HCT116 (cell line): Measurements from ENCODE around the gene CAP1. TPM values are rescaled to one million over a fixed set of nuclear protein-coding genes. Genes with fewer than 3 reads are reported as not detected.

Source experiments
- ATAC-seq: fragments of 200-7000 bp; cut with Tn5 transposase; 2 replicates; pipeline ENCODE4 v1.9.1; 2020; ENCODE audit warnings: mild to moderate bottlenecking, moderate library complexity
- BruUV-seq: library from RNA; stranded (reverse); fragments of 400-500 nt; replicated peaks from 2 replicates; lab custom pipeline; 2021; lab: Mats Ljungman, UMichigan
- CTCF ChIA-PET: fragments of 300-600 bp; sonication (Branson Sonifier 250); formaldehyde crosslinking; loops from one replicate; lab custom pipeline; 2021; ENCODE audit warnings: antibody characterized with exemption; lab: Charles Lee
- POLR2A ChIA-PET: fragments of 300-600, 350-600 bp; sonication (Branson Sonifier 250); formaldehyde crosslinking; loops from one replicate; lab custom pipeline; 2021; ENCODE audit warnings: antibody characterized with exemption; lab: Charles Lee
- RAD21 ChIA-PET, 2 experiments: fragments of 300-600 bp; sonication (Branson Sonifier 250); formaldehyde crosslinking; loops; one replicate each; lab custom pipeline; 2023; ENCODE audit warnings: low total read pairs in 2 of 2; ENCODE audit not compliant: uncharacterized antibody in 2 of 2, unreplicated experiment in 2 of 2, low non-redundant PET in 1 of 2; lab: Charles Lee
- DNase-seq: peaks from one replicate; pipeline ENCODE4 v3.0.0-alpha.2; 2010; ENCODE audit warnings: low read depth, low spot score
- H2AFZ ChIP-seq: fragments of 200-600 bp; shearing (Covaris generic), sonication (generic); 2 replicates; pipeline ENCODE4 v1.6.1; 2017; ENCODE audit warnings: low read depth, mixed run types, mixed read lengths, antibody characterized with exemption, low read length; ENCODE audit not compliant: poor library complexity, severe bottlenecking
- H3K27ac ChIP-seq: 2 replicates; pipeline ENCODE4 v1.5.1; 2012; ENCODE audit warnings: low read depth, low read length
- H3K27me3 ChIP-seq: fragments of 200-600 bp; sonication (generic); 2 replicates; pipeline ENCODE4 v1.6.1; 2016; ENCODE audit warnings: mixed run types, low read length, mixed read lengths; ENCODE audit not compliant: insufficient read depth
- H3K36me3 ChIP-seq, 2 experiments: fragments of 200-500 bp in 1 of 2; fragments of 200-600 bp in 1 of 2; sonication (Bioruptor generic) in 1 of 2; sonication (generic) in 1 of 2; 2 replicates each; pipeline versions ENCODE4 v1.5.1 to v1.6.1; 2014 to 2016; ENCODE audit warnings: low read length in 2 of 2, inconsistent platforms in 1 of 2, mixed read lengths in 1 of 2, mixed run types in 1 of 2; ENCODE audit not compliant: insufficient read depth in 2 of 2, control insufficient read depth in 1 of 2
- H3K4me1 ChIP-seq, 2 experiments: fragments of 200-600 bp in 1 of 2; sonication (generic) in 1 of 2; 2 replicates each; pipeline versions ENCODE4 v1.5.1 to v1.6.1; 2012 to 2017; ENCODE audit warnings: low read length in 2 of 2, inconsistent platforms in 1 of 2, mild to moderate bottlenecking in 1 of 2, mixed read lengths in 1 of 2, mixed run types in 1 of 2, moderate library complexity in 1 of 2; ENCODE audit not compliant: insufficient read depth in 2 of 2, control insufficient read depth in 1 of 2
- H3K4me2 ChIP-seq: fragments of 200-600 bp; sonication (generic); 2 replicates; pipeline ENCODE4 v1.6.1; 2017; ENCODE audit warnings: mixed run types, low read length, mixed read lengths
- H3K4me3 ChIP-seq, 2 experiments: fragments of 200-600 bp in 1 of 2; sonication (generic) in 1 of 2; replicated peaks in 1 of 2; 2 replicates each; pipeline ENCODE4 v1.5.1; 2011 to 2016; ENCODE audit warnings: low read length in 2 of 2, control low read depth in 1 of 2, low read depth in 1 of 2, mild to moderate bottlenecking in 1 of 2, mixed read lengths in 1 of 2, mixed run types in 1 of 2
- H3K79me2 ChIP-seq: fragments of 200-600 bp; sonication (generic); 2 replicates; pipeline ENCODE4 v1.6.1; 2017; ENCODE audit warnings: mild to moderate bottlenecking, mixed run types, low read length, moderate library complexity, mixed read lengths; ENCODE audit not compliant: insufficient read depth
- H3K9ac ChIP-seq: fragments of 200-600 bp; sonication (generic); 2 replicates; pipeline ENCODE4 v1.6.1; 2016; ENCODE audit warnings: low read length, mixed read lengths
- H3K9me2 ChIP-seq: fragments of 200-600 bp; sonication (generic), shearing (Covaris generic); 2 replicates; pipeline ENCODE4 v1.6.1; 2017; ENCODE audit warnings: mixed run types, mild to moderate bottlenecking, moderate library complexity; ENCODE audit not compliant: insufficient read depth
- H3K9me3 ChIP-seq, 2 experiments: fragments of 200-500 bp in 1 of 2; fragments of 200-600 bp in 1 of 2; sonication (Bioruptor generic) in 1 of 2; sonication (generic) in 1 of 2; 2 replicates each; pipeline ENCODE4 v1.6.1; 2014 to 2017; ENCODE audit warnings: low read length in 2 of 2, mixed read lengths in 2 of 2, inconsistent platforms in 1 of 2, low read depth in 1 of 2, mild to moderate bottlenecking in 1 of 2, mixed run types in 1 of 2, moderate library complexity in 1 of 2; ENCODE audit not compliant: control insufficient read depth in 1 of 2, insufficient read depth in 1 of 2
- H4K20me1 ChIP-seq: fragments of 200-600 bp; sonication (generic), shearing (Covaris generic); 2 replicates; pipeline ENCODE4 v1.6.1; 2017; ENCODE audit warnings: mixed run types, mild to moderate bottlenecking, moderate library complexity; ENCODE audit not compliant: insufficient read depth
- EZH2phosphoT487 ChIP-seq: fragments of 200-600 bp; IDR thresholded peaks from 2 replicates; pipeline ENCODE4 v1.6.1; 2018; ENCODE audit warnings: antibody characterized with exemption, borderline replicate concordance
- MAX ChIP-seq: IDR thresholded peaks from 2 replicates; pipeline ENCODE4 v1.6.1; 2012
- POLR2AphosphoS5 ChIP-seq: IDR thresholded peaks from 2 replicates; pipeline ENCODE4 v1.6.1; 2011; ENCODE audit warnings: mild to moderate bottlenecking, low read depth, low read length, moderate library complexity
- REST ChIP-seq: IDR thresholded peaks from 2 replicates; pipeline ENCODE4 v1.6.1; 2012; ENCODE audit warnings: low read depth
- SIN3A ChIP-seq: IDR thresholded peaks from 2 replicates; pipeline ENCODE4 v1.6.1; 2012; ENCODE audit warnings: low read depth
- SRF ChIP-seq: IDR thresholded peaks from 2 replicates; pipeline ENCODE4 v1.6.1; 2012; ENCODE audit warnings: low read depth
- ZFX ChIP-seq: fragments of 450-650 bp; IDR thresholded peaks from 2 replicates; pipeline ENCODE4 v1.6.1; 2017
- intact Hi-C: fragments of 100-400 bp; cut with micrococcal nuclease; formaldehyde crosslinking; loops from 2 replicates; pipeline ENCODE4 v1.10.0; 2022
- total RNA-seq: library from RNA; stranded (reverse); gene quantifications from one replicate; pipeline ENCODE4 v1.2.1, GENCODE V29; 2021; ENCODE audit not compliant: unreplicated experiment
- TF ChIP-seq, protein P1 (sequence below), 3 experiments: fragments of 200-600 bp in 1 of 3; sonication (generic) in 1 of 3; IDR thresholded peaks in 2 of 3; conservative IDR thresholded peaks in 1 of 3; 2 replicates each; pipeline ENCODE4 v1.5.1; 2012 to 2017; ENCODE audit warnings: low read depth in 2 of 3, low read length in 2 of 3, antibody characterized with exemption in 1 of 3, borderline replicate concordance in 1 of 3, control low read depth in 1 of 3, mild to moderate bottlenecking in 1 of 3, mixed read lengths in 1 of 3, mixed run types in 1 of 3, moderate library complexity in 1 of 3; ENCODE audit not compliant: insufficient read depth in 1 of 3

Gene CAP1
- total RNA-seq, 1 experiment from 2014 or later = 274 TPM

DNA sequence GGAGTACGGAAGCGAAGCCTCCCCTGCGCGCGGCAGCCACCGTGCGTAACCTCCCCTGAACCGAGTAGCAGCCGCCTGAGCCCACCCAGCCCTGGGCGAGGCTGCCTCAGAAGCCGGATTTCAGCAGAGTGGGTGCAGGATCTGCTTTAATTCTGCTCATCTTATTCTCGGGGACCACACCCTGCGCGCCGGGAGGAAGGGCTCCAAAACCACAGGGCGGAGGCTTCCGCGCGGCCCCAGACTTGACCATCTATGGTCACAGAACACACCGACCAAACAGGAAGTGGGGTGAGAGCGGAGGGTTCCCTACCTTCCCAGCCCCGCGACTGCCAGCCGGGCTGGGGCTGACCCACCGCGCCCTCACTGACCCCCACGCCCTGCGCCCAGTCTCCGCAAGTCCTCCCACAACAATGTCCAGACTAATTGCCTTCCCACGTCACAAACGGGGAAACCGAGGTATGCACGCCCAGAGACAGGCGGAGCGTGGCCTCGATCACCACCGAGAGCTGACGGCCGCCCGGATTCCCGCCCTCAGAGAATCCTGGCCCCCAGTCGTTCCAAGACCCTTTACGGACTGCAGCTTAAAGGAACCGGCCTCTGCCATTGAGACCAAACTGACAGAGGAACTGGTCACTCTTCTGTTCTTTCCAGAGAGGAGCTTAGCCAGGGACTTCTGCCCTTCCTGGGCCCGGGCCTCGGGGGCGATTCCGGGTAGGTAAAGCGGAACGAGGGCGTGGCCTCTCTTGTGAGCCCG lies 595 bp upstream of the CAP1 start (continued):
- TF ChIP-seq POLR2AphosphoS5 (peak; percentile 69), EZH2phosphoT487 (no peak), SRF (peak; percentile 99), SIN3A (peak; percentile 78), MAX (peak; percentile 73), ZFX (peak; percentile 57; the same call in 1 of the 2 replicates)

DNA sequence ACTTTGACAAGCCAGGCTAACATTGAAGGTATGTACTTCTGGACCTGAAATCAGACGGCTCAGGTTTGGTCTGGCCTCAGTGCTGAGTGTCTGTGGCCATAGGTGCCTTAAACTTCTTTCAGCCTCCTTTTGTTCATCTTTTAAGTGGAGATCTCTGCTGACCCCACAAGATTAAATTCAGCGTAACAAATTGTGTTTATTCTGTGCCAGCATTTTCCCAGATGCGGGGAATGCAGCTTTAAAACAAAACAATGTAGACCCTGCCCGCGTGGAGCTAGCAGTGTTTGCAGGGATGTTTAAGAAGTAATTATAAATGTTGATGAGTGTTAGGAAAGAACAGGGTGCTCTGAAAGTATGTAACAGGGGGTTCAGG lies 923 bp downstream of the CAP1 start:
- H3K4me1 ChIP-seq = peaks cover 15 to 25% of the 10 kb centered on the region in 2 experiments
- H3K36me3 ChIP-seq = peaks cover 5 to 10% of the 10 kb centered on the region in 2 experiments; a peak in 3 of 4 replicates
- H3K9me3 ChIP-seq = no peaks in the 10 kb centered on the region
- ChIA-PET POLR2A (no interaction called here), RAD21 (no interaction called here), CTCF (interaction anchor here (2.8 kb wide), 1 partner anchor 297 kb away, joined by 9 read pairs; no protein-coding TSS in a partner anchor)
- H3K27me3 ChIP-seq = no peaks in the 10 kb centered on the region
- DNase-seq = no peak
- TF ChIP-seq, protein P1, sequence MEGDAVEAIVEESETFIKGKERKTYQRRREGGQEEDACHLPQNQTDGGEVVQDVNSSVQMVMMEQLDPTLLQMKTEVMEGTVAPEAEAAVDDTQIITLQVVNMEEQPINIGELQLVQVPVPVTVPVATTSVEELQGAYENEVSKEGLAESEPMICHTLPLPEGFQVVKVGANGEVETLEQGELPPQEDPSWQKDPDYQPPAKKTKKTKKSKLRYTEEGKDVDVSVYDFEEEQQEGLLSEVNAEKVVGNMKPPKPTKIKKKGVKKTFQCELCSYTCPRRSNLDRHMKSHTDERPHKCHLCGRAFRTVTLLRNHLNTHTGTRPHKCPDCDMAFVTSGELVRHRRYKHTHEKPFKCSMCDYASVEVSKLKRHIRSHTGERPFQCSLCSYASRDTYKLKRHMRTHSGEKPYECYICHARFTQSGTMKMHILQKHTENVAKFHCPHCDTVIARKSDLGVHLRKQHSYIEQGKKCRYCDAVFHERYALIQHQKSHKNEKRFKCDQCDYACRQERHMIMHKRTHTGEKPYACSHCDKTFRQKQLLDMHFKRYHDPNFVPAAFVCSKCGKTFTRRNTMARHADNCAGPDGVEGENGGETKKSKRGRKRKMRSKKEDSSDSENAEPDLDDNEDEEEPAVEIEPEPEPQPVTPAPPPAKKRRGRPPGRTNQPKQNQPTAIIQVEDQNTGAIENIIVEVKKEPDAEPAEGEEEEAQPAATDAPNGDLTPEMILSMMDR (IDR thresholded peaks at IDR 0.05 in 2 of 3, conservative IDR thresholded peaks at IDR 0.05 in 1 of 3; ENCODE audit: borderline replicate concordance in 1 of 3, insufficient read depth in 1 of 3, low read depth in 2 of 3, low read length in 2 of 3) = no peak
- no peak for TF ChIP-seq REST
- H3K9ac ChIP-seq = peak overlapping the region; percentile 92
- no peaks in the 10 kb centered on the region for H3K9me2 ChIP-seq
- H3K4me3 ChIP-seq = peak overlapping the region; percentile 91 to 95
- H2AFZ ChIP-seq = no peak overlapping the region
- intact Hi-C loops = loop anchor here (5.0 kb wide), 1 partner anchor 216 kb away; the partner anchor contains the start of gene ZMPSTE24
- H3K79me2 ChIP-seq = peaks cover 59% of the 10 kb centered on the region
- H3K27ac ChIP-seq = peak overlapping the region; percentile 89
- H3K4me2 ChIP-seq = peak overlapping the region; percentile 94
- ATAC-seq = no peak
- BruUV-seq = no TSS peak
- 0 out of 2 replicates have a peak, but pooled peaks cover 5% of the 10 kb centered on the region for H4K20me1 ChIP-seq
